ELF-1 (cell line): ENCODE measurements around the gene UPF3B.
"Not testable (repeated sequence)": the region's sequence is repeated elsewhere in the genome, so short reads cannot be mapped to it uniquely, and the experiment has no call there.

ENCODE experiments used
- DNase-seq: peaks from one replicate; pipeline ENCODE4 v3.0.0-alpha.2; 2016; ENCODE audit warnings: low read depth, low spot score

UPF3B gene, protein sequence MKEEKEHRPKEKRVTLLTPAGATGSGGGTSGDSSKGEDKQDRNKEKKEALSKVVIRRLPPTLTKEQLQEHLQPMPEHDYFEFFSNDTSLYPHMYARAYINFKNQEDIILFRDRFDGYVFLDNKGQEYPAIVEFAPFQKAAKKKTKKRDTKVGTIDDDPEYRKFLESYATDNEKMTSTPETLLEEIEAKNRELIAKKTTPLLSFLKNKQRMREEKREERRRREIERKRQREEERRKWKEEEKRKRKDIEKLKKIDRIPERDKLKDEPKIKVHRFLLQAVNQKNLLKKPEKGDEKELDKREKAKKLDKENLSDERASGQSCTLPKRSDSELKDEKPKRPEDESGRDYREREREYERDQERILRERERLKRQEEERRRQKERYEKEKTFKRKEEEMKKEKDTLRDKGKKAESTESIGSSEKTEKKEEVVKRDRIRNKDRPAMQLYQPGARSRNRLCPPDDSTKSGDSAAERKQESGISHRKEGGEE

GRCh38 chrX:119852382-119853353 lies at the start of gene UPF3B:
Gene UPF3B, minus strand, starts transcription at chrX:119852963. Its CDS starts 35 bp downstream, at chrX:119852928.
- peak; percentile 100 for DNase-seq

DNA sequence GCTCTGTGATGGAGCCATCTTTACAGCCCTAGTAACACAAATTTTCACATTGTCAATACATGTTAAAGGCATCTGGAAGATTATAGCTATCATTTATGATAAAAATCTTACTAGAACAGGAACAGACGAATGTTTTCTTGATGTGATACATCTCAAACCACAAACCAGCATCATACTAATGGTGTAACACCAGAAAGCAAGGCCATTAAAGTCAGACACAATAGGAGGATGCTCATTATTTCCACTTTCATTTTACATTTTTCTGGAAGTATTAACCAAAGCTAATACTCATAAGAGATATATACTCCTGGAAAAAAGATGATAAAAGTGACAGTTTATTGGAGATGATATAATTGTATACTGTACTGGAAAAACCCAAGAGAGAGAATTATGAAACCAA lies 48.2 kb upstream of the UPF3B start:
- DNase-seq: no peak

- DNase-seq: no peak
These were observed 46.4 kb upstream of the UPF3B start for GRCh38 chrX:119899125-119899524.

DNA sequence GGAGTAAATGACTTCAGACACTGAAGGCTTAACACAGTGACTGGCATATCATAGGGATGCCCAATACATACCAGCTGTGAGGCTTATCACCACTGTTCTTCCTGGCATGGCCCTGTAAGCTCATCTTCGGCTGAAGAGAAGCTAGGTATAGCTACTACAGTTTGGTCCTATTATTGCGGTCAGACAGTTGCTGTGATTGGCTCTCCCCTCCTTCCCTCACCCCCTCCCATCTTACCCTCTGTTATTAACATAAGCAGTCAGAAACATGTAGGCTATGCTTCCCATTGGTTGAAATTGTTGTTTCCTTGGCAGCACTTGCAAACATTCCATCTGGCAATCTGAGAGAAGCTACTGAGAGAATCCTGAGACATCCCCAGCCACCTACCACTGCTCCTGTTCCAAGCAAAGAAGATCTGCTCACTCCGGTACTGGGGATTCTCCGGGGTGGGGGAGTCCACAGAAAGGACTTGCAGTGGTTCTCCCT lies 43.1 kb upstream of the UPF3B start, which contains the start of gene AKAP14:
Gene AKAP14, plus strand, starts transcription at position 51 of the 484 bp plus-strand sequence. CDS start 7,331 bp downstream, outside the sequence.
- no peak for DNase-seq

- DNase-seq: not testable (repeated sequence)
These were observed 39.4 kb upstream of the UPF3B start for GRCh38 chrX:119891961-119892692.

GRCh38 chrX:119890626-119891025 lies 37.9 kb upstream of the UPF3B start:
- not testable (repeated sequence) for DNase-seq

- DNase-seq: peak; percentile 96
These were observed 35.1 kb upstream of the UPF3B start for GRCh38 chrX:119887721-119888425.

DNA sequence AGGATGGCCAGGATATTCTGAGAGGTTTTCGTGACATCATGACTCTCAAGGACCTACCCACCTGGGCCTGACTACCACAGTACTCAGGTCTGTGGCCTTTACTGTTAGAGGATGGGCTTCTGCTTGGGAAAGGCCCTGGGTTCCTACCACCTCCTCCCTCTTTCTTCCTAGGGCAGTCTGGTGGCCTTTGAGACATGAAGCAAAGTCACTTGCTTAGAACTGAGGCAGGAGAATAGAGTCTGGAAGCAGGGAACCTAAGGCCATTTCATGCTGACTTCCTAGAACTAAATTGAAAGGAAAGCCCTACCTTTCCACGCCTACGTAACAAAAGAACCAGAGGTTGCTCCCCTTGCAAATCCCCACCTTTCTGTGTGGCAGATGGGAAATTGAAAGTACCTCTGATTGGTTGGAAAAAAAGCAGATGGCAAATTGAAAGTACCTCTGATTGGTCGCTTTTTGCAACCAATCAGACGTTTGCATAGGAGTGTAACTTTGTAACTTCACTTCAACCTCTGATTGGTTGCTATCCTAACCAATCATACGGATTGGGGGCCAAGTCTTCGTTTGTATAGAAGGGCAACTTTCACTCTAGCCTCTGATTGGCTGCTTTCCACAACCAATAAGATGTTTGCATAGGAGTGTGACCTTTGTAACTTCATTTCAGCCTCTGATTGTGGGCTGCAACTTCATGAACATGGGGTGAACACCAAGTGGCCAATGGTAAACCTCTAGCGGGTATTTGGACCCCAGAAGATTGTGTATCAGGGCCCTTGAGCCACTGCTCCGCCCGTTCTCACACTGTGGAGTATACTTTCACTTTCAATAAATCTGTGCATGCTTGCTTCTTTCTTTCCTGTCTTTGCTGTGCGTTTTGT lies 33.0 kb upstream of the UPF3B start:
- peak; percentile 16 for DNase-seq

GRCh38 chrX:119880552-119881437 lies 28.0 kb upstream of the UPF3B start:
- DNase-seq: peak; percentile 83

DNA sequence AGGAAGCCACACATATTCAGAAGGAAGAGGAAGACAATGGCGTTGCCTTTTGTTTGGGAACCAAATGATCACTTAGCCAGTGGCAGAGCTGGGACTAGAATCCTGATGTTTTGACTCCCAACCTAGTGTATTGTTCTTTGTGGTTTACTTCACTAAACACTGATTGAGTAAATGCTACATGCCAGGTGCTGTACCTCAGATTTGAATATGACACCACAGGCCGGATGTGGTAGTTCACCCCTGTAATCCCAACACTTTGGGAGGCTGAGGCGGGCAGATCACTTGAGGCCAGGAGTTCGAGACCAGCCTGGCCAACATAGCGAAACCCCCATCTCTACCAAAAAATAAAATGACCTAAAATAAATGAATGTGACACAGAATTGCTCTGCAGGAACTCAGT lies 27.3 kb upstream of the UPF3B start:
- no peak for DNase-seq

DNA sequence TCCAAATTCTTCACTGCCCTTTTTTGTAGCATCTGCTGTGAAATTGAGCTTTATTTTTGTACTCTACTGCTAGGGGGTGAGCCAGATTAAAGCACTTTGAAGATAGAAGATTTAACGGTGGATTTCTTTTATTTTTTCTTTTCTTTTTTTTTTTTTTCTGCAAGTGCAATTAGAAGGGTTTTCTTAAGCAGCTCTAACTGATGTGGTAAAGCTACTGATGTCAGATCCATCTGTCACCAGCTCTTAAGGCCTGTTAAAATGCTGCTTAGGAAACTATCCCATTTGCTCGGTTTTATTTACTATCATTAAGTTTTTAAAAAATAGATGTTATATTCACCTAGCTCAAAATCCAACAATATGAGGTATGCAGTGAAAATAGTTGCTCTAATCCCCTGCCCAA lies 26.0 kb upstream of the UPF3B start:
- no peak for DNase-seq

GRCh38 chrX:119871599-119872395 lies 19.0 kb upstream of the UPF3B start, which contains the start of the genes NDUFA1 and RNF113A:
Gene NDUFA1, plus strand, starts transcription at chrX:119871832. Its CDS starts 80 bp downstream, at chrX:119871912.
Gene RNF113A, minus strand, starts transcription at chrX:119871733. Its CDS starts 120 bp downstream, at chrX:119871613.
- DNase-seq: peak; percentile 96

GRCh38 chrX:119871245-119871598 lies 18.5 kb upstream of the UPF3B start:
- DNase-seq: no peak

GRCh38 chrX:119870626-119871131 lies 17.9 kb upstream of the UPF3B start:
- DNase-seq: peak; percentile 54

GRCh38 chrX:119853444-119853843 lies 681 bp upstream of the UPF3B start:
- no peak for DNase-seq

DNA sequence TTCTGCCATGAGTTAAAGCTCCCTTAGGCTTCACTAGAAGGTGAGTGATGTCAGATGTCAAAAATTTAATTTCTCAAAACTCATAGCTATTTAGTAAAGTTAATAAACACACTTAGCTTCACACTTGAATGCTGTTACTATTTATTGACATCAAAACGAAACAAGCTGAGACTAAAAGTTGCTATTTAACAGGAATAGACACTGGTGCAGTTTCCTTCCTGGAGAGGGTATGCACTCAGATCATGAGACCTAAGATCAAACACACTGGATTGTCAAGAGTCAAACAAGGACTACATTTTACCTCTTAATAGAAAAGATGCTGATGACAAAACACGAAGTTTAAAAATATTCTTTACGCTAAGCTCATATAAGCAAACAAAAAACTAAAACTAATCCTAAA lies 18.9 kb downstream of the UPF3B start:
- DNase-seq: no peak

DNA sequence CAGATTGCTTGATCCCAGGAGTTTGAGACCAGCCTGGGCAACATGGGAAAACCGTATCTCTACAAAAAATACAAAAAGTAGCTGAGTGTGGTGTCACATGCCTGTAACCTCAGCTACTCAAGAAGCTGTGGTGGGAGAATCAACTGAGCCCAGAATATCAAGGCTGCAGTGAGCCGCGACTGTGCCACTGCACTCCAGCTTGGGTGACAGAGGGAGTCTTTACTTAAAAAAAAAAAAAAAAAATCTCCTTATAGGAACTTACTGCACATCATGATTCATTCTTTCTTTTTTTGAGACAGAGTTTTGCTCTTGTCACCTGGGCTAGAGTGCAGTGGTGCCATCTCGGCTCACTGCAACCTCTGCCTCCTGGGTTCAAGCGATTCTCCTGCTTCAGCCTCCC lies 24.3 kb downstream of the UPF3B start:
- DNase-seq: no peak
